HL-60 (cell line): Measurements from ENCODE around the gene EML6.

Experiments used
- DNase-seq, 2 experiments: peaks; one replicate each; pipeline ENCODE4 v3.0.0-alpha.2; 2010 to 2020; ENCODE audit warnings: low read depth in 1 of 2, low spot score in 1 of 2
- H3K27ac ChIP-seq: fragments of 250-450 bp; sonication (Bioruptor Pico); replicated peaks from 2 replicates; pipeline ENCODE4 v1.5.1; 2020; ENCODE audit warnings: mild to moderate bottlenecking, moderate library complexity
- H3K27me3 ChIP-seq: fragments of 250-450 bp; sonication (Bioruptor Pico); 2 replicates; pipeline ENCODE4 v1.5.1; 2021; ENCODE audit warnings: mild to moderate bottlenecking, moderate library complexity; ENCODE audit not compliant: insufficient read depth, poor library complexity, severe bottlenecking
- H3K4me3 ChIP-seq: replicated peaks from 2 replicates; pipeline ENCODE4 v1.5.1; 2011; ENCODE audit warnings: mild to moderate bottlenecking, control low read depth, low read length; ENCODE audit not compliant: insufficient read depth
- GABPA ChIP-seq: IDR thresholded peaks from 2 replicates; pipeline ENCODE4 v1.6.1; 2012; ENCODE audit warnings: low read depth
- POLR2AphosphoS5 ChIP-seq: IDR thresholded peaks from 2 replicates; pipeline ENCODE4 v1.6.1; 2012; ENCODE audit warnings: low read depth
- SPI1 ChIP-seq: IDR thresholded peaks from 2 replicates; pipeline ENCODE4 v1.6.1; 2012; ENCODE audit warnings: low read depth, mild to moderate bottlenecking, borderline replicate concordance
- TF ChIP-seq, protein P1 (sequence below): IDR thresholded peaks from 2 replicates; pipeline ENCODE4 v1.6.1; 2012; ENCODE audit warnings: low read depth; ENCODE audit not compliant: insufficient replicate concordance
- TF ChIP-seq, protein P2 (sequence below): IDR thresholded peaks from one replicate; pipeline ENCODE4 v1.5.1; 2011; ENCODE audit warnings: low read length, control low read depth, inconsistent platforms; ENCODE audit not compliant: insufficient read depth

The EML6 gene

DNA sequence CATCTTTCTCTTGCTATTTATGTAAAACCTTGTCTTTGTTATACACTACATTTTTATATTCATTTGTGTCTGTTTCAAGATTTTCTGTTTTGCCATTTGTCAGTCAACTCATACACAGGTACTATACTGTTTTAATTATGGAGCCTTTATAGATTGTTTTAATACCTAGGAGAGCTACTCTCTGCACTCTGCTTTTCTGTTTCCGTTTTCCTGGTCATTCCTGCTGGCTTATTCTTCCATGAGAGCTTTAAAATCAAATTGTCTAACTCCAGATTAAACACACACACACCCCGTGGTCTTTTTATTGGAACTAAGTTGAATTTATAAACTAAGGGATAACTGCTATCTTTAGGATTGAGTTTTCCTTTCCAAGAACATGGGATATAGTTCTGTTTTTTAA, 165.6 kb downstream of the EML6 start:
- no peak for TF ChIP-seq SPI1
- TF ChIP-seq, protein P1, sequence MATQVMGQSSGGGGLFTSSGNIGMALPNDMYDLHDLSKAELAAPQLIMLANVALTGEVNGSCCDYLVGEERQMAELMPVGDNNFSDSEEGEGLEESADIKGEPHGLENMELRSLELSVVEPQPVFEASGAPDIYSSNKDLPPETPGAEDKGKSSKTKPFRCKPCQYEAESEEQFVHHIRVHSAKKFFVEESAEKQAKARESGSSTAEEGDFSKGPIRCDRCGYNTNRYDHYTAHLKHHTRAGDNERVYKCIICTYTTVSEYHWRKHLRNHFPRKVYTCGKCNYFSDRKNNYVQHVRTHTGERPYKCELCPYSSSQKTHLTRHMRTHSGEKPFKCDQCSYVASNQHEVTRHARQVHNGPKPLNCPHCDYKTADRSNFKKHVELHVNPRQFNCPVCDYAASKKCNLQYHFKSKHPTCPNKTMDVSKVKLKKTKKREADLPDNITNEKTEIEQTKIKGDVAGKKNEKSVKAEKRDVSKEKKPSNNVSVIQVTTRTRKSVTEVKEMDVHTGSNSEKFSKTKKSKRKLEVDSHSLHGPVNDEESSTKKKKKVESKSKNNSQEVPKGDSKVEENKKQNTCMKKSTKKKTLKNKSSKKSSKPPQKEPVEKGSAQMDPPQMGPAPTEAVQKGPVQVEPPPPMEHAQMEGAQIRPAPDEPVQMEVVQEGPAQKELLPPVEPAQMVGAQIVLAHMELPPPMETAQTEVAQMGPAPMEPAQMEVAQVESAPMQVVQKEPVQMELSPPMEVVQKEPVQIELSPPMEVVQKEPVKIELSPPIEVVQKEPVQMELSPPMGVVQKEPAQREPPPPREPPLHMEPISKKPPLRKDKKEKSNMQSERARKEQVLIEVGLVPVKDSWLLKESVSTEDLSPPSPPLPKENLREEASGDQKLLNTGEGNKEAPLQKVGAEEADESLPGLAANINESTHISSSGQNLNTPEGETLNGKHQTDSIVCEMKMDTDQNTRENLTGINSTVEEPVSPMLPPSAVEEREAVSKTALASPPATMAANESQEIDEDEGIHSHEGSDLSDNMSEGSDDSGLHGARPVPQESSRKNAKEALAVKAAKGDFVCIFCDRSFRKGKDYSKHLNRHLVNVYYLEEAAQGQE, result no peak
- no peak for TF ChIP-seq GABPA
- TF ChIP-seq POLR2AphosphoS5, result no peak
- TF ChIP-seq, protein P2, sequence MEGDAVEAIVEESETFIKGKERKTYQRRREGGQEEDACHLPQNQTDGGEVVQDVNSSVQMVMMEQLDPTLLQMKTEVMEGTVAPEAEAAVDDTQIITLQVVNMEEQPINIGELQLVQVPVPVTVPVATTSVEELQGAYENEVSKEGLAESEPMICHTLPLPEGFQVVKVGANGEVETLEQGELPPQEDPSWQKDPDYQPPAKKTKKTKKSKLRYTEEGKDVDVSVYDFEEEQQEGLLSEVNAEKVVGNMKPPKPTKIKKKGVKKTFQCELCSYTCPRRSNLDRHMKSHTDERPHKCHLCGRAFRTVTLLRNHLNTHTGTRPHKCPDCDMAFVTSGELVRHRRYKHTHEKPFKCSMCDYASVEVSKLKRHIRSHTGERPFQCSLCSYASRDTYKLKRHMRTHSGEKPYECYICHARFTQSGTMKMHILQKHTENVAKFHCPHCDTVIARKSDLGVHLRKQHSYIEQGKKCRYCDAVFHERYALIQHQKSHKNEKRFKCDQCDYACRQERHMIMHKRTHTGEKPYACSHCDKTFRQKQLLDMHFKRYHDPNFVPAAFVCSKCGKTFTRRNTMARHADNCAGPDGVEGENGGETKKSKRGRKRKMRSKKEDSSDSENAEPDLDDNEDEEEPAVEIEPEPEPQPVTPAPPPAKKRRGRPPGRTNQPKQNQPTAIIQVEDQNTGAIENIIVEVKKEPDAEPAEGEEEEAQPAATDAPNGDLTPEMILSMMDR, result no peak

DNA sequence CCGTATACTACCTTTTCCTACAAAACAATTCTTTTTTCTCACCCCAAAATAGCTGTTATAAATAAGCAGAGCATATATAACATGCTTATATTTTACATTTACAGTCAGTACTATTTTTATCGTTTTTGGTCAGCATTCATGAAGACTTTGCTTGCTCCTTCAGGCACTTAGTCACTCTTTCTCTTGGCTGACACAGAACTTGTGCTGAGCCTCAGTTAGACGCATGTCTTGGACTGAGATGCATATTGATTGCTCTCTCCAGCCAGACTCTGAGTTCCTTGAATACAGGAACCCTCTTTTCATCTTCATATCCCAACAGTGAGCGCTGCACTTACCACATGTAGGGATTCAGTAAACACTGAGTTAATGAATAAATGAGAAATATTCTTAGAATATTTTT, 168.4 kb downstream of the EML6 start:
- Histone ChIP-seq H3K27me3 (no peaks in the 10 kb centered on the region), H3K27ac (no peak overlapping the region), H3K4me3 (no peak overlapping the region)
- DNase-seq, result no peak
- TF ChIP-seq GABPA (no peak), SPI1 (no peak), POLR2AphosphoS5 (no peak)
- TF ChIP-seq, protein P1, result no peak
- TF ChIP-seq, protein P2, result no peak

More for the DNA sequence above, 165.6 kb downstream of the EML6 start:
- Histone ChIP-seq H3K4me3 (no peak overlapping the region), H3K27ac (no peak overlapping the region), H3K27me3 (no peaks in the 10 kb centered on the region)
- DNase-seq, result no peak

DNA sequence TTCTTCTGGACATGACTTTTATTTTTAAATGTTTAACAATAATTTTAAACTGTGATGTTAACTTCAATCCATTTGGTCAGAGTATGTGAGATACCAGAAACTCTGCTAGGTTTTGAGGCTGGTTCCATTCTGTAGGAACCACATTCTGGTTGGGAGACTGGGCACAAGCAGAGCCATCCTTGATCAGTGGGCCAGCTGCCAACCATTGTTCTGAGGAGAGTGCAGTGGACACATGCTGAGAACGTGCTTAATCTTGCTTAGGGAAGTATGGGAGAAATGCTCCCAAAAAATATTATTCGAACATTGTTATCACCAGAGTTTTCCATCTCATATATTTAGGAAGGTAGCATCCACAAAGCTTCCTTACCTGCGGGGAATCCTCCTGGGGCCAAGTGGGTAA, 171.0 kb downstream of the EML6 start:
- TF ChIP-seq POLR2AphosphoS5, result no peak

DNA sequence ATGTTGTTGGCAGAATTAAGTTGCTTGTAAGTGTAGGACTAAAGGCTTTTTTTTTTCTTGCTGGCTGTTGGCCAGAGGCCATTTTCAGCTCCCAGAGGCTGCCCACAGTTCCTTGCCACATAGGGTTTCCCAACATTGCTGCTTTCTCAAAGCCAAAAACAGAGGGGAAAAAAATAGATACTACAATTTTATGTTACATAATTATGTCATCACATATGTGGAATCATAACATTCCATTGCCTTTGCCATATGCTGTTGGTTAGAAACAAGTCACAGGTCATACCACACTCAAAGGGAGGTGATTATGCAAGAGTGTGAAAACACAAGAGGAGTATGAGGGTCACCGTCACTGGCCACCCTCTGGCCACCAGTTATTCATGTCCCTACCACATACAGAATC, 172.3 kb downstream of the EML6 start:
- TF ChIP-seq, protein P1, result no peak
- TF ChIP-seq GABPA (no peak), POLR2AphosphoS5 (no peak), SPI1 (no peak)
- TF ChIP-seq, protein P2, result no peak
- DNase-seq, result peak; percentile 16 to 28
- Histone ChIP-seq H3K27me3 (no peaks in the 10 kb centered on the region), H3K27ac (no peak overlapping the region), H3K4me3 (no peak overlapping the region)

More for the DNA sequence above, 171.0 kb downstream of the EML6 start:
- DNase-seq, result no peak
- H3K27ac ChIP-seq, result no peak overlapping the region
- H3K4me3 ChIP-seq, result no peak overlapping the region
- H3K27me3 ChIP-seq, result no peaks in the 10 kb centered on the region
